22Rv1 (cell line): ENCODE results near the gene C14orf132.

Source experiments
- H3K27ac ChIP-seq: fragments of 450-650 bp; 2 replicates; pipeline ENCODE4 v1.5.1; 2017
- ZFX ChIP-seq: fragments of 450-650 bp; IDR thresholded peaks from 2 replicates; pipeline ENCODE4 v1.6.1; 2017; ENCODE audit warnings: antibody characterized with exemption, borderline replicate concordance
- TF ChIP-seq, protein P1 (sequence below): fragments of 450-650 bp; IDR thresholded peaks from 2 replicates; pipeline ENCODE4 v1.5.1; 2017; ENCODE audit warnings: mild to moderate bottlenecking

Gene C14orf132

GRCh38 chr14:96095581-96096476 is 56.7 kb downstream of the C14orf132 start:
- no peak overlapping the region for H3K27ac ChIP-seq
- TF ChIP-seq, protein P1, sequence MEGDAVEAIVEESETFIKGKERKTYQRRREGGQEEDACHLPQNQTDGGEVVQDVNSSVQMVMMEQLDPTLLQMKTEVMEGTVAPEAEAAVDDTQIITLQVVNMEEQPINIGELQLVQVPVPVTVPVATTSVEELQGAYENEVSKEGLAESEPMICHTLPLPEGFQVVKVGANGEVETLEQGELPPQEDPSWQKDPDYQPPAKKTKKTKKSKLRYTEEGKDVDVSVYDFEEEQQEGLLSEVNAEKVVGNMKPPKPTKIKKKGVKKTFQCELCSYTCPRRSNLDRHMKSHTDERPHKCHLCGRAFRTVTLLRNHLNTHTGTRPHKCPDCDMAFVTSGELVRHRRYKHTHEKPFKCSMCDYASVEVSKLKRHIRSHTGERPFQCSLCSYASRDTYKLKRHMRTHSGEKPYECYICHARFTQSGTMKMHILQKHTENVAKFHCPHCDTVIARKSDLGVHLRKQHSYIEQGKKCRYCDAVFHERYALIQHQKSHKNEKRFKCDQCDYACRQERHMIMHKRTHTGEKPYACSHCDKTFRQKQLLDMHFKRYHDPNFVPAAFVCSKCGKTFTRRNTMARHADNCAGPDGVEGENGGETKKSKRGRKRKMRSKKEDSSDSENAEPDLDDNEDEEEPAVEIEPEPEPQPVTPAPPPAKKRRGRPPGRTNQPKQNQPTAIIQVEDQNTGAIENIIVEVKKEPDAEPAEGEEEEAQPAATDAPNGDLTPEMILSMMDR = no peak
- TF ChIP-seq ZFX = no peak

GRCh38 chr14:96096639-96097610 is 57.8 kb downstream of the C14orf132 start:
- TF ChIP-seq ZFX = no peak
- TF ChIP-seq, protein P1 = no peak
- no peak overlapping the region for H3K27ac ChIP-seq

GRCh38 chr14:96097752-96098151 is 58.6 kb downstream of the C14orf132 start:
- no peak overlapping the region for H3K27ac ChIP-seq
- TF ChIP-seq, protein P1 = no peak
- no peak for TF ChIP-seq ZFX

- no peak for TF ChIP-seq ZFX
- TF ChIP-seq, protein P1 = peak; percentile 44
- H3K27ac ChIP-seq = no peak overlapping the region
Observed at GRCh38 chr14:96098309-96098998, 59.3 kb downstream of the C14orf132 start.

GRCh38 chr14:96098999-96099335 is 59.8 kb downstream of the C14orf132 start:
- TF ChIP-seq ZFX = no peak
- TF ChIP-seq, protein P1 = no peak
- no peak overlapping the region for H3K27ac ChIP-seq

- TF ChIP-seq ZFX = no peak
- TF ChIP-seq, protein P1 = peak; percentile 82
Observed at GRCh38 chr14:96100161-96101064, 61.3 kb downstream of the C14orf132 start.

More at GRCh38 chr14:96100161-96101064, 61.3 kb downstream of the C14orf132 start:
- H3K27ac ChIP-seq = no peak overlapping the region
